GM12878 (cell line): ENCODE measurements around the gene ANXA4. TPM values are rescaled to one million over a fixed set of nuclear protein-coding genes. Genes with fewer than 3 reads are reported as not detected.
"Not testable (repeated sequence)": the region's sequence is repeated elsewhere in the genome, so short reads cannot be mapped to it uniquely, and the experiment has no call there.

Experiments
- ATAC-seq: fragments of 200-7000 bp; cut with Tn5 transposase; 3 replicates; pipeline ENCODE4 v1.9.1; 2020; ENCODE audit warnings: mild to moderate bottlenecking, moderate library complexity
- BruUV-seq: library from RNA; stranded (reverse); fragments of 400-500 nt; replicated peaks from 2 replicates; lab custom pipeline; 2021; lab: Mats Ljungman, UMichigan
- CTCF ChIA-PET: fragments of 300-600 bp; sonication (Branson Sonifier 250); formaldehyde crosslinking; extraction: SDS; loops from one replicate; lab custom pipeline; 2021; ENCODE audit warnings: inconsistent platforms; lab: Yijun Ruan, JAX
- POLR2A ChIA-PET: fragments of 350-600 bp; formaldehyde crosslinking; extraction: SDS; loops from one replicate; lab custom pipeline; 2021; ENCODE audit warnings: inconsistent platforms; lab: Charles Lee
- RAD21 ChIA-PET: fragments of 300-600 bp; sonication (Branson Sonifier 250); formaldehyde crosslinking; loops from one replicate; lab custom pipeline; 2023; ENCODE audit warnings: antibody characterized with exemption; ENCODE audit not compliant: unreplicated experiment; lab: Charles Lee
- SMC1A ChIA-PET: fragments of 300-600 bp; sonication (Branson Sonifier 250); formaldehyde crosslinking; loops from one replicate; lab custom pipeline; 2023; ENCODE audit not compliant: unreplicated experiment, uncharacterized antibody; lab: Charles Lee
- DNase-seq: peaks from one replicate; pipeline ENCODE4 v3.0.0-alpha.2; 2011; ENCODE audit warnings: low read depth, low spot score
- FAIRE-seq: peaks from 3 replicates; lab custom pipeline; 2011; peaks lifted over from hg19 to GRCh38; lab: Jason Lieb, UNC
- H2AFZ ChIP-seq: 2 replicates; pipeline ENCODE4 v1.6.0; 2011; ENCODE audit warnings: low read depth, low read length, control low read depth; ENCODE audit not compliant: control insufficient read depth
- H3K27ac ChIP-seq: 2 replicates; pipeline ENCODE4 v1.5.1; 2011; ENCODE audit warnings: control low read depth; ENCODE audit not compliant: control insufficient read depth, insufficient read depth
- H3K27me3 ChIP-seq, 2 experiments: replicated peaks in 1 of 2; 2 replicates each; pipeline versions ENCODE4 v1.6.0 to v1.6.1; 2011; ENCODE audit warnings: low read length in 1 of 2; ENCODE audit not compliant: control insufficient read depth in 2 of 2, insufficient read depth in 2 of 2
- H3K36me3 ChIP-seq, 2 experiments: 2 replicates each; pipeline ENCODE4 v1.5.1; 2011; ENCODE audit warnings: low read length in 1 of 2; ENCODE audit not compliant: control insufficient read depth in 2 of 2, insufficient read depth in 2 of 2
- H3K4me1 ChIP-seq: 2 replicates; pipeline ENCODE4 v1.6.1; 2011; ENCODE audit warnings: mild to moderate bottlenecking, low read length, moderate library complexity, mixed read lengths; ENCODE audit not compliant: control insufficient read depth, insufficient read depth
- H3K4me2 ChIP-seq: 2 replicates; pipeline ENCODE4 v1.6.0; 2011; ENCODE audit warnings: control low read depth; ENCODE audit not compliant: control insufficient read depth, insufficient read depth
- H3K4me3 ChIP-seq: fragments of 200-600 bp; sonication (generic); 2 replicates; pipeline ENCODE4 v1.5.1; 2016
- H3K79me2 ChIP-seq: 2 replicates; pipeline ENCODE4 v1.6.0; 2011; ENCODE audit warnings: low read length; ENCODE audit not compliant: control insufficient read depth, insufficient read depth
- H3K9ac ChIP-seq: 2 replicates; pipeline ENCODE4 v1.8.0; 2011; ENCODE audit warnings: low read length, control low read depth, mixed read lengths; ENCODE audit not compliant: control insufficient read depth, insufficient read depth
- H3K9me3 ChIP-seq: replicated peaks from 3 replicates; pipeline ENCODE4 v1.5.1; 2011; ENCODE audit warnings: mild to moderate bottlenecking, low read length; ENCODE audit not compliant: control insufficient read depth, insufficient read depth
- H4K20me1 ChIP-seq: 2 replicates; pipeline ENCODE4 v1.6.0; 2011; ENCODE audit not compliant: control insufficient read depth, insufficient read depth
- BRCA1 ChIP-seq: IDR thresholded peaks from 2 replicates; pipeline ENCODE4 v1.6.1; 2011; ENCODE audit warnings: low read depth, low read length, improper control_type of control experiment
- CBX3 ChIP-seq: fragments of 200-600 bp; sonication (generic); IDR thresholded peaks from 2 replicates; pipeline ENCODE4 v1.6.1; 2016; ENCODE audit warnings: low read depth, borderline replicate concordance
- CHD4 ChIP-seq: fragments of 200-600 bp; sonication (generic); IDR thresholded peaks from 2 replicates; pipeline ENCODE4 v1.6.1; 2016; ENCODE audit warnings: mild to moderate bottlenecking
- FOS ChIP-seq: IDR thresholded peaks from 3 replicates; pipeline ENCODE4 v1.6.1; 2011; ENCODE audit warnings: borderline replicate concordance; ENCODE audit not compliant: insufficient read length; ENCODE audit errors: extremely low read depth
- LARP7 ChIP-seq: fragments of 450-650 bp; IDR thresholded peaks from 2 replicates; pipeline ENCODE4 v1.6.1; 2017; ENCODE audit warnings: mild to moderate bottlenecking
- NFXL1 ChIP-seq: fragments of 450-650 bp; IDR thresholded peaks from 2 replicates; pipeline ENCODE4 v1.6.1; 2017; ENCODE audit warnings: antibody characterized with exemption, mild to moderate bottlenecking, borderline replicate concordance
- POLR2AphosphoS2 ChIP-seq: IDR thresholded peaks from 2 replicates; pipeline ENCODE4 v1.6.1; 2011; ENCODE audit warnings: low read depth, mild to moderate bottlenecking, low read length, improper control_type of control experiment, moderate library complexity
- RELB ChIP-seq: fragments of 450-650 bp; IDR thresholded peaks from 2 replicates; pipeline ENCODE4 v1.6.1; 2017; ENCODE audit warnings: low read depth, mild to moderate bottlenecking, moderate library complexity
- SPI1 ChIP-seq: IDR thresholded peaks from 2 replicates; pipeline ENCODE4 v1.6.1; 2011; ENCODE audit warnings: low read depth, mild to moderate bottlenecking, low read length, moderate library complexity, borderline replicate concordance; ENCODE audit not compliant: insufficient read depth
- SRF ChIP-seq, 2 experiments: IDR thresholded peaks; 2 replicates each; pipeline ENCODE4 v1.6.1; 2011; ENCODE audit warnings: low read depth in 2 of 2, low read length in 2 of 2, mild to moderate bottlenecking in 1 of 2, moderate library complexity in 1 of 2
- STAT1 ChIP-seq: fragments of 450-650 bp; conservative IDR thresholded peaks from 2 replicates; pipeline ENCODE4 v1.6.1; 2014; ENCODE audit warnings: antibody characterized with exemption, mild to moderate bottlenecking
- ZBED1 ChIP-seq: IDR thresholded peaks from 2 replicates; pipeline ENCODE4 v1.6.1; 2016; ENCODE audit warnings: borderline replicate concordance
- ZNF24 ChIP-seq: fragments of 450-650 bp; IDR thresholded peaks from 2 replicates; pipeline ENCODE4 v1.6.1; 2017; ENCODE audit warnings: antibody characterized with exemption, mild to moderate bottlenecking
- WGBS: methylation state at CpG from one replicate; pipeline ENCODE4 v1.1.6; 2016; ENCODE audit warnings: low lambda C conversion rate; ENCODE audit not compliant: insufficient replicate concordance, insufficient coverage; ENCODE audit errors: missing lambda C conversion rate; 5-methylcytosine and 5-hydroxymethylcytosine counted together
- in situ Hi-C: fragments of 300-500 bp; cut with MboI; formaldehyde crosslinking; loops from 9 replicates; pipeline ENCODE4 v1.14.3; 2018; ENCODE audit warnings: mixed read lengths
- intact Hi-C: fragments of 100-400 bp; cut with micrococcal nuclease; formaldehyde crosslinking; loops from one replicate; pipeline ENCODE4 v1.14.2; 2022; ENCODE audit not compliant: unreplicated experiment
- polyA plus RNA-seq, 11 experiments: library from polyadenylated mRNA; depleted of rRNA in 4 of 11; unstranded in 6 of 11; stranded (reverse) in 5 of 11; fragments of >200 nt; fragmentation: Nextera tagmentation in 4 of 11; fragmentation: Illumina TruSeq in 1 of 11; extraction: Ambion mirVana in 4 of 11; extraction: Trizol in 1 of 11; gene quantifications; 1 replicate in 1 of 11; 2 replicates in 10 of 11; pipeline versions ENCODE4 v1.2.1 to v1.2.3, GENCODE V29; 2011 to 2016; ENCODE audit warnings: inconsistent platforms in 2 of 11, missing spikeins in 2 of 11, low read depth in 1 of 11
- total RNA-seq, 4 experiments: library from RNA; depleted of rRNA in 3 of 4; stranded (reverse); fragments of >200 nt in 3 of 4; fragmentation: Illumina TruSeq in 1 of 4; extraction: Trizol in 1 of 4; gene quantifications; 2 replicates each; pipeline versions ENCODE4 v1.2.1 to v1.2.3, GENCODE V29; 2013 to 2021

ANXA4 gene
- total and polyA plus RNA-seq, 10 of the 15 experiments (the other 5 are each of a cell fraction or from before 2014, with no cell fraction given): 16.3 to 97.2 (median 71.0) TPM

- no peak for DNase-seq
- H4K20me1 ChIP-seq: no peaks in the 10 kb centered on the region
- ChIA-PET POLR2A (interaction anchor here (1.0 to 5.5 kb wide), 2 partner anchors 21 to 26 kb away, joined by 3 to 27 read pairs; no protein-coding TSS in a partner anchor), CTCF (interaction anchor here (0.8 to 4.0 kb wide), 8 partner anchors 9 to 85 kb away, joined by 3 to 44 read pairs (median 4); no protein-coding TSS in a partner anchor), RAD21 (interaction anchor here (0.5 to 2.9 kb wide), 11 partner anchors 9 to 93 kb away, joined by 3 to 20 read pairs (median 4); no protein-coding TSS in a partner anchor), SMC1A (interaction anchor here (0.6 to 5.1 kb wide), 12 partner anchors 9 to 90 kb away, joined by 3 to 62 read pairs (median 4); no protein-coding TSS in a partner anchor)
- 0 out of 2 replicates have a peak overlapping the region, but pooled peaks have one; percentile 28 for H3K4me2 ChIP-seq
- no peaks in the 10 kb centered on the region for H3K36me3 ChIP-seq
- H3K4me3 ChIP-seq: no peak overlapping the region
- no peak overlapping the region; the same call in 1 of the 2 replicates for H2AFZ ChIP-seq
- in situ Hi-C loops (no loop called here), intact Hi-C loops (no loop called here)
- no peak for ATAC-seq
- no peak for TF ChIP-seq ZBED1
- TF ChIP-seq LARP7: no peak
- TF ChIP-seq POLR2AphosphoS2: no peak
- TF ChIP-seq CBX3: no peak
- TF ChIP-seq SPI1: no peak
- TF ChIP-seq SRF (IDR thresholded peaks at IDR 0.05; ENCODE audit: low read depth in 2 of 2, low read length in 2 of 2): no peak
- no peak for TF ChIP-seq FOS
- TF ChIP-seq CHD4: no peak
- no peak for TF ChIP-seq RELB
- no peak for TF ChIP-seq STAT1
- no peak for TF ChIP-seq ZNF24
- no peak for TF ChIP-seq BRCA1
- TF ChIP-seq NFXL1: no peak
- no peak overlapping the region for H3K9ac ChIP-seq
- FAIRE-seq: no peak
- 82% methylated on average over 3 of the region's 3 CpGs for WGBS
- peaks cover 22% of the 10 kb centered on the region for H3K4me1 ChIP-seq
- H3K79me2 ChIP-seq: no peaks in the 10 kb centered on the region
- H3K27ac ChIP-seq: no peak overlapping the region
- no TSS peak for BruUV-seq
- no peaks in the 10 kb centered on the region for H3K27me3 ChIP-seq
- no peaks in the 10 kb centered on the region for H3K9me3 ChIP-seq
Observed at GRCh38 chr2:69735686-69736085, 6.2 kb upstream of the ANXA4 start.

DNA sequence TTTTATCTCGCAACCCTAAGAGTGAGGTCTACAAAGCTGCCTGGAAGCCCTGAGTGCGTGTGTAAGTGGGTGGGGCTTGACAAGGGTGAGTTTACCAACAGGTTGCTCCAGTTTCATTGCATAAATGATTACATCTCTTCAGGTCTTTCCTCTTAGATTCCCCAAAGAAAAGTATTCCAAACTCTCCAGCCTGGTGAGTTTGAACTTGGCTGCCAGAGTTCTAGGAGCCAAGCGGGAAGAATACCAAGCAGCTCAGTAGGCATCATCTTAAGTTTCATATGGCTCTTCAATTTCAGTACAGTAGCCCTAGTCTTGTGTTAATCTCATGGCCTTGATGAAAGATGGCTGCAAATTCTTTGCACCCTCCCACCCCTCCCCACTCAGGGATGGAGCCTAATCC is 3.8 kb upstream of the ANXA4 start:
- H3K9me3 ChIP-seq, H3K4me2 ChIP-seq, H4K20me1 ChIP-seq, FAIRE-seq, DNase-seq, H3K36me3 ChIP-seq, H3K27ac ChIP-seq, H3K27me3 ChIP-seq, BruUV-seq, H3K4me3 ChIP-seq, ATAC-seq, in situ Hi-C loops, H2AFZ ChIP-seq, intact Hi-C loops, H3K9ac ChIP-seq: not testable (repeated sequence)
- H3K79me2 ChIP-seq: peaks cover 14% of the 10 kb centered on the region
- RAD21 ChIA-PET: interaction anchor here (1.1 kb wide), 1 partner anchor 51 kb away, joined by 3 read pairs; no protein-coding TSS in a partner anchor
- CTCF ChIA-PET: interaction anchor here (0.6 kb wide), 1 partner anchor 446 kb away, joined by 4 read pairs; no protein-coding TSS in a partner anchor
- H3K4me1 ChIP-seq: peaks cover 13% of the 10 kb centered on the region
- SMC1A ChIA-PET: interaction anchor here (1.6 to 3.5 kb wide), 2 partner anchors 18 to 80 kb away, joined by 7 to 19 read pairs; no protein-coding TSS in a partner anchor
- POLR2A ChIA-PET: interaction anchor here (1.2 kb wide), 1 partner anchor 8 kb away, joined by 3 read pairs; no protein-coding TSS in a partner anchor
- 93% methylated on average over 3 of the region's 3 CpGs for WGBS
